Amniotic epithelial cell (primary cell): ENCODE results near the gene CPSF4.

ENCODE experiments used
- DNase-seq: peaks from one replicate; pipeline ENCODE4 v3.0.0-alpha.2; 2010; ENCODE audit warnings: low read depth

Gene CPSF4

DNA sequence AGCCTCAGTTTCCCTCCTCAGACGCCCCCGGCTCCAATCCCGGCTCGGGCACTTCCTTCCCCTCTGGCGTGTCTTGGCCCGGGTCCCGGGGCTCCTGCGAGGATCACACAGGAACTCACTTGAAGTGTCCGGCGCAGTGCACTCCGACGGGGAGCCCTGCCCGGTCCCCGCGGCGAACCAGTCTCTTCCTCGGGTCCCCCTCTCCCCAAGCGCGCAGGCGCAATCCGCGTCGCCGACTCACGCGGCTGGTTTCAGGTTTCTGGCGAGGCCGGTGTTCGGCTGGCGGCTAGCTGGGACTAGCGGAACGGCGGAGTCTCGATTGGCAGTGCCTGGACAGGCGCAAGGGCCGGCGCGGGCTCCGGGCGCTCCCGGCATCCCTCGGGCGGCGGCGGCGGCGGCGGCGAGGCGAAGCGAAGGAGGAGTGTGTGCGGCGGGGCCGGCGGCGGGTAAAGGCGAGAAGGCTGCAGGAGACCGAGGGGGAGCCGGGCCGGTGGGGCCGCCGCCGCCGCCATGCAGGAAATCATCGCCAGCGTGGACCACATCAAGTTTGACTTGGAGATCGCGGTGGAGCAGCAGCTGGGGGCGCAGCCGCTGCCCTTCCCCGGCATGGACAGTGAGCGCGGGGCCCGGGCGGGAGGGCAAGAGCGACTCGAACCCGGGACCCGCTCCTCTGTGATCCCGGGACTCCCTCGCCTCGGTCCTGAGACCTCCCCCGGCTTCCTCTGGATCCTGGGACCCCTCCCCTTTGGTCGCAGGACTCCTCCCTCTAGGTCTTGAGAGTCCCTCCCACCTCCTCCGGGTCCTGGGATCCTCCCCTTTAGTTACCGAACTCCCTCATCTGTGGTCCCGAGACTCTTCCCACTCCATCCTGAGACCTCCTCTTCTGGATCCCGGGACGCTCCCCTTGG is at the start of gene CPSF4, which contains the start of gene PTCD1:
TSS of gene CPSF4 (plus strand) at position 371 of the 908 bp plus-strand sequence. CDS start at position 511, 140 bp downstream.
TSS of gene PTCD1 (minus strand) at position 226 of the 908 bp plus-strand sequence. CDS start 3,556 bp downstream, outside the sequence.
- DNase-seq = peak; percentile 91

DNA sequence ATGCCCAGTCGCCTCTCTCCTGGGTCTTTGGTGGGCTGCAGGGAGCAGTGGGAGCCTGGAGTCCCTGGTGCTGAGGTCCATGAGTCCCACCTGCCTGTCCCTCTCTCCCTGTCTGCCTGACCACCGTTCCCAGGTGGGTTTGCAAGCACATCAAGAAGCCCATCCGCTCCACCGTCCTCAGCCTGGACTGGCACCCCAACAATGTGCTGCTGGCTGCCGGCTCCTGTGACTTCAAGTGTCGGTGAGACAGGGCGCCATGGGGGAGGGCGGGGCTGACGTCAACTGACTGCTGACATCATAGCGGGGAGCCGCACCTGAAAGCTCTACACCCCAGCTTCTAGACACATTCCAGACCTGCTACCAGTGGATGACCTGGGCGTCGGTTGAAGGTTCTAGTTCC is 49.0 kb upstream of the CPSF4 start:
- no peak for DNase-seq

DNA sequence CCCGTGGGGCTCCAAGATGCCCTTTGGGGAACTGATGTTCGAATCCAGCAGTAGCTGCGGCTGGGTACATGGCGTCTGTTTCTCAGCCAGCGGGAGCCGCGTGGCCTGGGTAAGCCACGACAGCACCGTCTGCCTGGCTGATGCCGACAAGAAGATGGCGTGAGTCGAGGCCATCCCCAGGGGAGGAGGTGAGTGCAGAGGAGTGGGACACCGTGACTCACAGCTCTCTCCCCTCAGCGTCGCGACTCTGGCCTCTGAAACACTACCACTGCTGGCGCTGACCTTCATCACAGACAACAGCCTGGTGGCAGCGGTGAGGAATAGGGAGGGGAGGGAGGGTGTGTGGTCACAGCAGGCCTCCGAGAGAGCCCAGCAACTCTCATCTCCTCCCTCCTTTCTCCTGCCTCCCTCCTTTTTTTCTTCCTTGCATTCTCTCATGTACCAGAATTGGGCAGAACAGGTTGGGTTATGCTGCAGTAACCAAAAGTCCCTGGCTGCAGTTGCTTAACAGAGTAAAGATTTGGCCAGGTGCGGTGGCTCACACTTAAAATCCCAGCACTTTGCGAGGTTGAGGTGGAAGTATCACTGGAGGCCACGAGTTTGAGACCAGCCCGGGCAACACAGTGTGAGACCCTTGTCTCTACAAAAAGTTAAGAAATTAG is 47.7 kb upstream of the CPSF4 start:
- DNase-seq = no peak

DNA sequence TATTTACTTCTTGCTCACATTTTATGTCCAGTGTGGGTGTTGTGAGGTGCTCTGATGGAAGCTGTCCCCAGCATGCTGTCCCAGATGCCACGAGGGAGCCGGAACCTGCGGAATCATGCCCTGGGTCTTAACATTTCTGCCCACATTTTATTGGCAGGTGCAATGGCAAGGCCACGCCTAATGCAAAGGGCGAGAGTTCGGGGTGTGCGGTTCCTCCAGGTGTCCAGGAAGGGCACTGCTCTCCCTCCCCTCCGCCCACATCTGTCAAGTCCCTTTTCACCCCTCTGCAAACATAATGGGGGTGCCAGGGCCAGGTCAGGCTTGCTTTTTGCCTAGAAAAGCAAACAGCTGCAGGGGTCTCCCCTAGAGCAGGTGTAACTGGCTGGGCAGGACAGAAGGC is 46.7 kb upstream of the CPSF4 start:
- DNase-seq = no peak

DNA sequence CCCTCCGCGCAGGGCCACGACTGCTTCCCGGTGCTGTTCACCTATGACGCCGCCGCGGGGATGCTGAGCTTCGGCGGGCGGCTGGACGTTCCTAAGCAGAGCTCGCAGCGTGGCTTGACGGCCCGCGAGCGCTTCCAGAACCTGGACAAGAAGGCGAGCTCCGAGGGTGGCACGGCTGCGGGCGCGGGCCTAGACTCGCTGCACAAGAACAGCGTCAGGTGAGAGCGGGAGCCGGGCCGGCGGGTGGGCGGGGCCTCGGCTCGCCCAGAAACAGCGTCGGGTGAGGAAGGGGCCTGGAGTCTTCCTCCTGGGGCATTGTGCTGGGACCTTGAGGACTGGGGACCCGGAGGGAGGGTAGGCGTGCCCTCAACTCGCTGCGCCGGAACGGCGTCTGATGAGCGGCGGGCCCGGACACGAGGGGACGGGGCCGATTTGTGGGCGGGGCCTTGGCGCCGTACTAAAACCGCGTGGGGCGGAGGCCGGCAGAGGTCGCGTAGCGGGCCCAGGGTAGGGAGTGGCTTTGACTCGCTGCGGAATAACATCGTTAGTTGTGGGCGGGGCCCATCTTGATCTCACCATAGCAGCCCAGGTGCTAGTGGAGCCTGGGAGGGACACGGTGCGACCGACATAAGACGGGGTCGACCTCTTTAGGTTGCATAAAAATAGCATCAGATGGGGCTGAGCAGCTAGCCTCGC is 45.9 kb upstream of the CPSF4 start:
- DNase-seq = peak; percentile 65

DNA sequence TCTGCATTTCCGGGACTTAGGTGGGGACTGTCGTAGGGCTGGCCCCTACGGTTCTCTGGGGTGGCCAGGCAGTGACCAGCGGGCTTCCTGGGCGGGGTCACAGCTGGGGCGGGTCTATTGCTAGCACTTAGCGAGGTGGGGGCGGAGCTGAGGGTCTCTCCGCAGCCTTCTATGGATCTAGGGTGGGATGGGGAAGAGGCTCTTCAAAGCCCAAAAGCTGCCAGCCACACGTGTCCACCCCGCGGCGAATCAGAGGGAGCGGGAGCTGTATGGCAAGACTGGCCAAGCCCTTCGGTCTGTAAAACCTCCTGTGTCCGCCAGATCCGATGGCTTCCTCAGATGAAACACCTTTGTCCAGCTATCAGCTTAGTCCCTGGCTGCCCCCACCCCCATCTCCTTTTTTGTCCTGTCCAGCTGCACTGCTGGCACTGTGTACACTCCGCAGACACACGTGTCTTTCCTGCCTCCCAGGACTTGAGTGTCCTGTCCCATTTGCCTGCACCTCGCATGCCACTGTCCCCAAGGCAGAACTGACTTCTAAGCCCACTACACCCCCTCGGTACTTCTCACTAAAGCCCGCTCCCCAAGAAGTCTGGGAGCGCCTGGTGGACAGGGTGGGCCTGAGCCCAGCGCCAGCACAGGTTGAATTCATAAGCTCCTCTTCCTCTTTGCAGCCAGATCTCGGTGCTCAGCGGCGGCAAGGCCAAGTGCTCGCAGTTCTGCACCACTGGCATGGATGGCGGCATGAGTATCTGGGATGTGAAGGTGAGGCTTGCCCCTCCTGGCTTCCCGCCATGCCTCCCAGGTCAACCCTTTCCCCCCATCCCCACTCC is 45.2 kb upstream of the CPSF4 start:
- no peak for DNase-seq

DNA sequence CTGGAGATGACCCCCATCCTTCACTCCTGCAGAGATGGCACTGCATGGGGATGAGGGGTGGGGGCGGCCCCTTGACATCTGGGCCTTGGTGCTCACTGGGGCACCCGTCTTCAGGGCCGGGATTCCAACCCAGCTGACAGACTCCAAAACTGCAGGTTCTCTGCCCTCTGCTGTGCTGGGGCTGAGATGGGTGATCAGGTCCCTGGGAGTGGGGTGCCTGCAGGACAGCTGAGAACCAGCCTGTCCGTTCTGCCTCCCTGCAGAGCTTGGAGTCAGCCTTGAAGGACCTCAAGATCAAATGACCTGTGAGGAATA is 44.6 kb upstream of the CPSF4 start:
- DNase-seq = no peak

DNA sequence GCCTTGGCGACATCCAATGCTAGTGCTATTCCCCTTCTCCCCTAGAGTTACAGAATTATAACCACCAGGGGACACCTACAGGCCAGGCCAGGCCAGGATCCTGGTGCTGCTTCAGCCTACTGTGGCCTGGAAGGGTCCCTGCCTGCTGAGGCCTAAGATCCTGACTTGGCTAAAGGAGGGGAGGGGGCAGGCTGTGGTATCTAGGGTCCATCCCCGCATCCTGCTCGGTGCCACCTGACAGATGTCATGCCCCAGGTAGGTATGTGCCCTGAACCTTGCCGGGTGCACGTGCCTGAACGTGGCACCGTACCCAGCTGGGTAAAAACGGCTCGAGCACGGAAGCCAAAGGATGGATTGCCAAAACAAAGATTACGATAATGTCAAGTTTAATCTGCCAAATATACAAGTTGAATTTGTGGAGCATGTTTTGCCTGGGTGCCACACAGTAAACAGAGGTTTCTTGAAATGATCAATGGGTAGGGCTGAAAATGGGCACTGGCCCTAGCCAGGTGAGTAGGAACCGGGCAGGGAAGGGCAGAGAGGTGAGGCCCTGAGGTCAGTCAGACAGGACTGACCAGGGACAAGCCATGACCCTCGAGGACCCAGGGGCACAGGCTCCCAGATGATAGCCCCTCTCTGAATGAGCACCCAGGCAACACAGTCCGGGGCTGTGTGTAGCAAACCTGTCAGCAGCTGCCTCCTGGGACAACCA is 43.0 kb upstream of the CPSF4 start:
- no peak for DNase-seq

DNA sequence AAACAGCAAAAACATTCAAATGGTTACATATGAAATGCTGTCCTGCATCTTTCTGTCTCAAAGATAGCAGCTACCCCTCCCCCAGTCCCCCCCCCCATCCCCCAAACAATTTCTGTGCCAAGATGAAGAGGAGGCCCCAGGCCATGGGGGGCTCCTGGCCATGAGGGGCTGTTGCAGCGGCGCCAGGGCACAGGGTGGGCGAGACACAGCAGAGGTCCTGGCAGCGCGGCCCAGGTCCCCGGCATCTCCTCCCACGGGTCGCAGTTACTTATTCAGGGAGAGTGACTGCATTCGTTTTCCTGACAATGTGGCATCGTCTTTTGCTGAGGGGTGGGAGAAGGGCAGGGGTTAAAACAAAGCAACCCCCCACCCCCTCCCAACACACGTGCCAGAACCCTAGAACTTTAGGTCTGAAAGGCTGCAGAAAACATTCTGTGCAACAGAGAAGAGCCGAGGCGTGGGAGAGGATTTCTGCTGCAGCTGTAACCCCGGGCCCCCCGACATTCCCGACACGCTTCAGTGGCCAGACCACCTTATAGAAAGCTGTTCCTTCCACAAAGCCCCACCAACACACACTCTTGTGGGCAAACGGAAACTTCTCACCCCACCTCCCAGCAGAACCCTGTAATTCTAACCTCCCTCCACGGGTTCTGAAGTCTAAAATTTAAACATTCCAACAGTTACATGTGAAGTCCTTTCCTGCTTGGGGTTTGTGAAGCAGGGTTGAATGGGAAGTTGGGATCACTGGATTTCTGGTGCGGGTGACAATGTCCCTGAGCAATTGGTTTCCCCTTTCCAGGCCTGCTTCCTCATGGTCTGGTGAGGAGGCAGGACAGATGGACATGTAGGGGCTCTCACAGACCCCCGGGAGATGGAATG is 42.1 kb upstream of the CPSF4 start:
- DNase-seq = no peak

DNA sequence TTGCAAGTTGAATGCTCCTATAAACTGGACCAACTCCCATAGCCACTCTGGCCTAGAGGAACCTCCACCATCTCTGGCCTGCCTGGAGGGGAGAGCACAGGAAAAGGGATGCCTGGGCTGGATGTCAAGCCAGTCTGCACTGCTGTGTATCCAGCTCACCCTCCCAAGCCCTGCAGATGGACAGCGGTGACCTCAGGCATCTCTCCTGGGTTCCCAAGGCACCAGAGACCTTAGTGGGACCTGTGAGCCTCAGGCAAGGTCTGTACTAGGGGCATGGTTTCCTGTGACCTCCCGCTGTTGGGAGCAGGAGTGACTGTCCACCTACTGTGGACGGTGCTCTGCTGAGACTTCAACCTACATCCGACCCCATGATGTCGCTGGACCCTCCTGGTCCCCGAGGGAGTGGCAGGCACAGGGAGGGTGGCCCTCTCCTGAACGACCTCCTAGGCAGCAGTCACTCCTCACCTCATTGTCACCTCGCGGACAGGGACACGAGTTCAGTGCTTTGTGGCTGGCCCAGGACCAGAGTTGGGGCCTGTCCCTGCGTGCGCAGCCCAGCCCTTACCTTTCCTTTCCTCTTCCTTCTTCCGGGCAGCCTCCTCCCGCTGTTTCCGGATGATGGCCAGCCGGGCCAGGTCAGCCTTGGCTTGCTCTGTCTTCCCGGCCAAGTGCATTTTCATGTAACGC is 41.3 kb upstream of the CPSF4 start:
- no peak for DNase-seq

DNA sequence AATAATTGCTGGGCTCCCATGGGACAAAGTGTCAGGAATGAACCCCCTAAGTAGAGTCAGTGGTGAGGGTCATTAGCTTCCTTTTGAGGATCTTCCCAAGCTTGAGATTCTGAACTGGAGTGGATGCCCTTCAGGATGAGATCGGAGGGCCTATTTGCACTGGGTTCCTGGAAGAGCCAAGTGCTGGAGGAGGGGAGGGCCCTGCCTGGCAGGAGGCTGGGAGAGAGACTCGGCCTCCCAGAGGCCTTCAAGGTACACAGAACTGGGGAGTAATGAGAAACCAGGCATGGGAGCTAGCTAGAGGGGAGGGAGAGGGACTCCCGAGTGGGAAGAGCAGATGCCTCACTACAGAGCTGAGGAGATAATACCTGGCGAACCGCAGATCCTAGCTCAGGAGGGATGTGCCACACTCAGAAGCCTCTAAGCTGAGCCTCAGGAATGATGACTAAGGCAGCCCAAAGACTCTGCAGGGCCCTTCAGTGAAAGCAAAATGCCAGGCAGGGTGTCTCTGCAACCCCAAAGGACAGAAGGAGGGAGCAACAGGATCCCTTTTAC is 39.8 kb upstream of the CPSF4 start:
- peak; percentile 34 for DNase-seq

DNA sequence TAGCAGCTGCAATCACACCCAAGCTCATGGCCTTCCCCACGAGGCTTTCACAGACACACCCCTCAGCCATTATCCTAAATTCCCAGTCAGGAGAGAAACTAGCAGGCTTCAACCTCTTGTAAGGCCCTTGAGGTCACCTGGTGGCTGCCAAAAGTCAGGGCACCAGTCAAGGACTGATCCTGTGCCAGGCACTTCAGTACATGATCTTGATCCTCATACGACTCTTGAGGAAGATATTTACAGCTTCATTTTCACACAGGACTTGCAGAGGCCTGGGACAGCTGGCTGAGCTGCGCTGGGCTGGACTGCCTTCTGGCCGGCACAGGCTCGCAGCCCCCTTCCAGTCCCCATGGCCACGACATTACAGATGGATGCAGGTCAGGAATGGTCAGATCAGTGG is 39.1 kb upstream of the CPSF4 start:
- DNase-seq = no peak

DNA sequence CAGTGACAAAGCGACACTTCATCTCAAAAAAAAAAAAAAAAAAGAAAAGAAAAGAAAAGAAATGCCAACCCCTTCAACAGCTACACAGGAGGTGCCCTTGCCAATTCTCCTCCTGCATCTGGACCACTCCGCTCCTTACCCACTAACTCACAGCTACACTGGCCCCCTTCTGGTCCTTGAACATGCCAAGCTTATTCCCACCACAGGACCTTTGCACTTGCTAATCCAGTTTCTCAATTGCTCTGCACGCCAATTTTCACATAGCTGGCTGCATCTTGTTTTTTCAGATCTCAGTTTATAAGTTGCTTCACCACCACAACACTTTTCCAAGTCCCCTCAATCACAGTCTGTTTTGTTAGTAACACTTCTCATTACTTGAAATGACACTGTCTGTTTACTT is 35.9 kb upstream of the CPSF4 start:
- no peak for DNase-seq

DNA sequence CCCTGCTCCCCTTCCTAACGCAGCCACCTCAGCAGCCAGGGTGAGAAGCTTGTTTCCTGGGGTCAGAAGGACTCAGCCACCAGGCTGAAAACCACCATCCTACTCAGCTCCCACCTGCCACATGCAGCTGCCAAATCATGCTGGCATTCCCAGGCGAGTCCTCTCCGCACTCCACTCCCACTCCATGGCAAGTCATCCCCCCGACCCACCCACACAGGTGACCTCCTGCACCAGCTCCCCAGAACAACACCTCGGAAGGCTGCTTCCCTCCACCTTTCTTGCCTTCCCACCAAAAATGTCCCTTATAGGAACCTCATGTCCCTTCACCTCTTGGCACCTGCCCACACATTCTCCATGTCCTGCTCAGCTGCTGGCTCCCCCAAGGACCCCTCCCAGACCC is 35.0 kb upstream of the CPSF4 start:
- DNase-seq = no peak

DNA sequence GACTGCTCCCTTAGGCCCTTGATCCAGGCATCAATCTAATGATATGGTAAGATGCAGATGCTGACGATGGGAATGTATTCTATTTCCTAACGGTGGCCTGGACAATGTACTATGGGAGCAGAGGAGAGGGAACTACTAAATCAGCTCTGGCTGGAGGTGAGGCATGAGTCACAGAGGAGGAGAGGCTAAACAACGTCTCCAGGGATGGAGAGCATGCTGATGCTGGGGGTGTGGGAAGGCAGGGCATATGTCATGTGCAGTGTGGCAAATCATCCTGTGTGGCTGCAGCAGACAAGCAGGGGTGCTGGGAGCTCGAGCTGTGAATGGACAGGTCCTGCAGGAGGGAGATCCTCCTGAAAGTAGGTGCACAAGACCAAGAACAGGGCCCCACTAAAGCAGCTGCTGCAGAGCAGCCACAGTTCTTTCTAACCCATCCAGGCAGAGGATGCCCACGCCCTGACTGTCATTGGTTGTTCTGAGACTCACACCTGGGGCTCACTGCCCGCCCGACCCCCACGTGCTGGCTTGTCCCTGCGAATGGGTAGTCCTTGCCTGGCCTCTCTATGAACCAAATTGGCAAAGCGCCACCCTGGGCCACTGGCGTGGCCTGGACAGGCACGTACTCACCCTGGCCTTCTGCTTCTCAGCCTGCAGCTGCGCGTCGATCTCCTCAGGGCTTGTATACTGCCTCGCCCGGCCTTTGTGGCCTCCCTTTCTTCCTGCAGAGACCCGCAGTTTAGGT is 34.3 kb upstream of the CPSF4 start:
- peak; percentile 87 for DNase-seq

DNA sequence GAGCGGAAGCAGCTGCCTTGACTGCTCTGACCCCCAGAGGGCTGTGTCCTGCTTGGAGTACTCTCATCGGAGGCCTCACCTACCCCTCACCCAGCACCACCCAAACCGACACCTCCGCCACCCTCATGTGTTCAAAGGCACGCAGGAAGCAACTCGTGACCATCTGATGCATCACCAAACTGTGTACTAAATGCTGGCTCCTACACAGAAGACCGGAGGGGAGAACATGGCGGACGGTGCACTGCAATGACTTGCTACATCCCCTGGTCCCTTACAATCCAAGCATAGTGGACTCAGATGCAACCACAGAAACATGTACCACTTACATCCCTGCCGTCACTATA is 33.8 kb upstream of the CPSF4 start:
- no peak for DNase-seq

DNA sequence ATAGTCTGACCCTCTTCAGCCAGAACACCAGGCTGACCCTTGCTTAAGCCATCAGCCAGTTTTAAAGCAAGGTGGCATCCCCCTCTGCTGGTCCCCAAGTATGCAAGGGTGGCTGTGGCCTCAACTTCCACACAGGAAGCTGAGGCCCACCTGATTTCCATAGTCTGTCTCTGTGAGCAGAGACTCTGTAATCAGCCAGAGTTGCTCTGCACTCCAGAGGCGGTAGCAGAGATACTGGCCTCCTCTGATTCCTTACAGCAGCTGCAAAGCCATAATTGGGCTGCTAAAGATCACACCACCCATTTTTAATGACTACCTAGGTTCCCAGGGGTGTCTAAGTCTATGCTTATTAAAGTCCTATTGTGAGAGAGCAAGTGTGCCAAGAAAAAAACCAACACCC is 32.2 kb upstream of the CPSF4 start:
- no peak for DNase-seq

DNA sequence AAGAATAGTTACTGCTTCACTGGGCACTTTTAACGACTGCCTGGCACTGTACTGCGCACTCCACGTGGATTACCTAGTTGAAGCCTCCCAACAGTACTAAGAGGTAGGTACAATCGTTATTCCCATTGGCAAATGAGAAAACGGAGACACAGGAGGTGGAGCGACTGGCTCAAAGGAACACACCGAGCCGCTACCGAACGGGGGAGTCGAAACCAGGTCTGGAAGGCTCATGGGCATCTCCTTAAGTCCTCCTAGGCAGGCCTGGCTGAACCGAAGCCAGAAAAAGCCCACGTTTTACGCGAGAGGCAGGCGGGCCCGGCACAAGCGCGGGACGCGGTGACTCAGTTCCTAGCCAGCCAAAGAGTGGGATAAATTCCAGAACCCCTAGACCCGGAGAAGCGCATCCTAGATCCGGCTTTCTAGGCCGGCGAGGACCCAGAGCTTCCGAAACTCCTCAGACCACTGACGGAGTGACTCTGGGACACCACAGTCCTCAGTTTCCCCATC is 30.8 kb upstream of the CPSF4 start:
- DNase-seq = peak; percentile 78
